ENCODE results near the gene LRMDA.

DNA sequence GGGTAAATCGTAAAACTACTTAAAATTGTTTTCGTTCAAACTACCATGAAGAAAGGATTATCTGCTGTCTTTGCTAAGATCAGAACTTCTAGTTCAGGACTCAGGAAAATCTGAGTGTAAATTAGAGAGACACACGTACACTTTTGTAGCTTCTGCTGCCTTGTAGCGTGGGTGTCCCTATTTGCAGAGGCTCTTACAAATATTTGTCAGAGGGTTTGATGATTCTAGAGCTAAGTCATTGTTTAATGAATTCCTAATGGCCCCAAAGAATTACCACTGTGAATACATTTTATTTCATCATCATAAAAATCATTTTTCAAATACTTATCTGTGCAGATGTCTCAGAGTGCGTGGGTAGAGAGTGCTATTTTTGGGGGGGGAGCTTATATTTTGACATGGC lies 314.9 kb downstream of the LRMDA start:
- TF ChIP-seq, protein P1, sequence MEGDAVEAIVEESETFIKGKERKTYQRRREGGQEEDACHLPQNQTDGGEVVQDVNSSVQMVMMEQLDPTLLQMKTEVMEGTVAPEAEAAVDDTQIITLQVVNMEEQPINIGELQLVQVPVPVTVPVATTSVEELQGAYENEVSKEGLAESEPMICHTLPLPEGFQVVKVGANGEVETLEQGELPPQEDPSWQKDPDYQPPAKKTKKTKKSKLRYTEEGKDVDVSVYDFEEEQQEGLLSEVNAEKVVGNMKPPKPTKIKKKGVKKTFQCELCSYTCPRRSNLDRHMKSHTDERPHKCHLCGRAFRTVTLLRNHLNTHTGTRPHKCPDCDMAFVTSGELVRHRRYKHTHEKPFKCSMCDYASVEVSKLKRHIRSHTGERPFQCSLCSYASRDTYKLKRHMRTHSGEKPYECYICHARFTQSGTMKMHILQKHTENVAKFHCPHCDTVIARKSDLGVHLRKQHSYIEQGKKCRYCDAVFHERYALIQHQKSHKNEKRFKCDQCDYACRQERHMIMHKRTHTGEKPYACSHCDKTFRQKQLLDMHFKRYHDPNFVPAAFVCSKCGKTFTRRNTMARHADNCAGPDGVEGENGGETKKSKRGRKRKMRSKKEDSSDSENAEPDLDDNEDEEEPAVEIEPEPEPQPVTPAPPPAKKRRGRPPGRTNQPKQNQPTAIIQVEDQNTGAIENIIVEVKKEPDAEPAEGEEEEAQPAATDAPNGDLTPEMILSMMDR (IDR thresholded peaks at IDR 0.05), result no peak
- no peak for TF ChIP-seq EZH2 (IDR thresholded peaks at IDR 0.05; ENCODE audit: borderline replicate concordance, insufficient read depth, low read depth, low read length, poor library complexity, severe bottlenecking)
